ENCODE results near the gene CIZ1. TPM values are rescaled to one million over a fixed set of nuclear protein-coding genes. Genes with fewer than 3 reads are reported as not detected.

Gene CIZ1
- total and polyA plus RNA-seq, 2 of the 13 experiments (the other 11 are each of a cell fraction or from before 2014, with no cell fraction given) = 30.6 to 50.3 TPM

DNA sequence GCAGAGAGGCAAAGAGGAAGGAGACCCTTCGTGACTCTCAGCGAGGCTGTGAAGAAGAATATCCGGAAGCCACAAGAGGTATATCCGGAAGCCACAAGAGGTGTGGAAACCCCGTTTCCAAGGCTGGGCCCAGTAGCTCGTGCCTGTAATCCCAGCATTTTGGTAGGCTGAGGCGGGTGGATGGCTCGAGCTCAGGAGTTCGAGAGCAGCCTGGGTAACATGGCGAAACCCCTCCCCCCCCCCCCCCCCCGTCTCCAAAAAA is 31.9 kb downstream of the CIZ1 start (continued):
- no peak for TF ChIP-seq CSRNP1 (CRISPR knock-in tag; IDR thresholded peaks at IDR 0.05)
- no peak for TF ChIP-seq PRPF4 (IDR thresholded peaks at IDR 0.05; ENCODE audit: low read depth, low read length, poor library complexity, severe bottlenecking)
- no peak for TF ChIP-seq ZNF232 (CRISPR knock-in tag; IDR thresholded peaks at IDR 0.05; ENCODE audit: borderline replicate concordance)
- 0 out of 2 replicates have a peak, but pooled peaks have one; percentile 8 for TF ChIP-seq SNAPC2 (CRISPR knock-in tag; IDR thresholded peaks at IDR 0.05)
- TF ChIP-seq MLLT10 (CRISPR knock-in tag; IDR thresholded peaks at IDR 0.05) = no peak
- TF ChIP-seq NFE2L2 (IDR thresholded peaks at IDR 0.05; ENCODE audit: low read length) = no peak
- no peak for TF ChIP-seq STAT6 (CRISPR knock-in tag; IDR thresholded peaks at IDR 0.05; ENCODE audit: borderline replicate concordance)
- TF ChIP-seq MEF2D (CRISPR knock-in tag; IDR thresholded peaks at IDR 0.05) = no peak; the same call in 1 of the 2 replicates
- TF ChIP-seq TFE3 (CRISPR knock-in tag; IDR thresholded peaks at IDR 0.05) = no peak
- TF ChIP-seq RAD21 (CRISPR knock-in tag; IDR thresholded peaks at IDR 0.05) = no peak
- TF ChIP-seq ZBTB10 (CRISPR knock-in tag; IDR thresholded peaks at IDR 0.05; ENCODE audit: borderline replicate concordance) = no peak
- no peak for TF ChIP-seq CCAR2 (optimal IDR thresholded peaks at IDR 0.05; ENCODE audit: low read depth, low read length)
- TF ChIP-seq ZNF225 (CRISPR knock-in tag; IDR thresholded peaks at IDR 0.05) = no peak
- TF ChIP-seq ATF7 (IDR thresholded peaks at IDR 0.05) = no peak
- no peak for TF ChIP-seq ATF7 (CRISPR knock-in tag; IDR thresholded peaks at IDR 0.05)
- TF ChIP-seq ATF1 (CRISPR knock-in tag; IDR thresholded peaks at IDR 0.05) = no peak
- no peak for TF ChIP-seq CBX2 (IDR thresholded peaks at IDR 0.05; ENCODE audit: low read depth, low read length)
- TF ChIP-seq CBX2 (CRISPR knock-in tag; IDR thresholded peaks at IDR 0.05; ENCODE audit: low read depth) = no peak
- TF ChIP-seq PHF20 (CRISPR knock-in tag; IDR thresholded peaks at IDR 0.05) = peak; percentile 47
- no peak for TF ChIP-seq PLRG1 (conservative IDR thresholded peaks at IDR 0.05)
- no peak for TF ChIP-seq ZKSCAN1 (IDR thresholded peaks at IDR 0.05; ENCODE audit: low read length)
- TF ChIP-seq ZNF570 (CRISPR knock-in tag; IDR thresholded peaks at IDR 0.05; ENCODE audit: borderline replicate concordance) = no peak
- TF ChIP-seq ZNF576 (CRISPR knock-in tag; IDR thresholded peaks at IDR 0.05) = no peak
- TF ChIP-seq POLR2G (IDR thresholded peaks at IDR 0.05; ENCODE audit: low read depth, low read length) = peak; percentile 54
- no peak for TF ChIP-seq ZNF274 (CRISPR knock-in tag; IDR thresholded peaks at IDR 0.05)

Data from HepG2 (cell line).